ENCODE measurements around the gene ERCC3. TPM values are rescaled to one million over a fixed set of nuclear protein-coding genes. Genes with fewer than 3 reads are reported as not detected.

The ERCC3 gene
- total RNA-seq, 1 experiment from 2014 or later: 48.1 TPM

- TF ChIP-seq ATF6 (CRISPR knock-in tag; IDR thresholded peaks at IDR 0.05) (no peak), SOX15 (CRISPR knock-in tag; IDR thresholded peaks at IDR 0.05) (no peak)
- TF ChIP-seq, protein P1, sequence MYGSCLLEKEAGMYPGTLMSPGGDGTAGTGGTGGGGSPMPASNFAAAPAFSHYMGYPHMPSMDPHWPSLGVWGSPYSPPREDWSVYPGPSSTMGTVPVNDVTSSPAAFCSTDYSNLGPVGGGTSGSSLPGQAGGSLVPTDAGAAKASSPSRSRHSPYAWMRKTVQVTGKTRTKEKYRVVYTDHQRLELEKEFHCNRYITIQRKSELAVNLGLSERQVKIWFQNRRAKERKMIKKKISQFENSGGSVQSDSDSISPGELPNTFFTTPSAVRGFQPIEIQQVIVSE (CRISPR knock-in tag; IDR thresholded peaks at IDR 0.05; ENCODE audit: borderline replicate concordance): no peak
These were observed 15.0 kb downstream of the ERCC3 start (continued) for GRCh38 chr2:127278959-127279358.

DNA sequence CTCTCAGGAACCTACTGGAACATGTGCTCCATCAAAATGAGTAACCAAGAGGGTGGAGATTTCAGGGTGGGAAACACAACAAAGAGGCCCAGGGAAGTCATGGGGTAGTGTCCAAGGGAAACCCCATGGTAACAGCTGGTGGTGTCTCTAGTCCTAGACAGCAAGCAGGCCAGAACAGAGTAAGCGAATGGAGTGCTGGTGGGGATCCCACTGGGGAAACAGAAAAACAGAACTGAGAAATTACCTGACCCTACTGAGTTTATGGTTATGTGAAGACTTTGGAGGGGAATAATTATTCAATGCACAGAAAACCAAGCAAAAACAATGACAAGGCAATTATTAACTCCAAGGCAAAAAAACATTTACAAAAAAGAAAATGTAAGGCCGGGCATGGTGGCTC is 16.9 kb downstream of the ERCC3 start:
- no peaks in the 10 kb centered on the region for H3K4me1 Mint-ChIP-seq
- ChIA-PET POLR2A (no interaction called here), CTCF (interaction anchor here (2.8 kb wide), 1 partner anchor 80 kb away, joined by 15 read pairs; no protein-coding TSS in a partner anchor)
- H3K27me3 Mint-ChIP-seq (ENCODE audit: low read depth): no peaks in the 10 kb centered on the region
- peaks cover 75% of the 10 kb centered on the region for H3K36me3 Mint-ChIP-seq
- ATAC-seq (no peak), DNase-seq (ENCODE audit: low spot score) (no peak)
- H3K9me3 Mint-ChIP-seq: no peaks in the 10 kb centered on the region
- no peak overlapping the region for H3K4me3 Mint-ChIP-seq
- no peak overlapping the region for H3K27ac Mint-ChIP-seq
- TF ChIP-seq, protein P2, sequence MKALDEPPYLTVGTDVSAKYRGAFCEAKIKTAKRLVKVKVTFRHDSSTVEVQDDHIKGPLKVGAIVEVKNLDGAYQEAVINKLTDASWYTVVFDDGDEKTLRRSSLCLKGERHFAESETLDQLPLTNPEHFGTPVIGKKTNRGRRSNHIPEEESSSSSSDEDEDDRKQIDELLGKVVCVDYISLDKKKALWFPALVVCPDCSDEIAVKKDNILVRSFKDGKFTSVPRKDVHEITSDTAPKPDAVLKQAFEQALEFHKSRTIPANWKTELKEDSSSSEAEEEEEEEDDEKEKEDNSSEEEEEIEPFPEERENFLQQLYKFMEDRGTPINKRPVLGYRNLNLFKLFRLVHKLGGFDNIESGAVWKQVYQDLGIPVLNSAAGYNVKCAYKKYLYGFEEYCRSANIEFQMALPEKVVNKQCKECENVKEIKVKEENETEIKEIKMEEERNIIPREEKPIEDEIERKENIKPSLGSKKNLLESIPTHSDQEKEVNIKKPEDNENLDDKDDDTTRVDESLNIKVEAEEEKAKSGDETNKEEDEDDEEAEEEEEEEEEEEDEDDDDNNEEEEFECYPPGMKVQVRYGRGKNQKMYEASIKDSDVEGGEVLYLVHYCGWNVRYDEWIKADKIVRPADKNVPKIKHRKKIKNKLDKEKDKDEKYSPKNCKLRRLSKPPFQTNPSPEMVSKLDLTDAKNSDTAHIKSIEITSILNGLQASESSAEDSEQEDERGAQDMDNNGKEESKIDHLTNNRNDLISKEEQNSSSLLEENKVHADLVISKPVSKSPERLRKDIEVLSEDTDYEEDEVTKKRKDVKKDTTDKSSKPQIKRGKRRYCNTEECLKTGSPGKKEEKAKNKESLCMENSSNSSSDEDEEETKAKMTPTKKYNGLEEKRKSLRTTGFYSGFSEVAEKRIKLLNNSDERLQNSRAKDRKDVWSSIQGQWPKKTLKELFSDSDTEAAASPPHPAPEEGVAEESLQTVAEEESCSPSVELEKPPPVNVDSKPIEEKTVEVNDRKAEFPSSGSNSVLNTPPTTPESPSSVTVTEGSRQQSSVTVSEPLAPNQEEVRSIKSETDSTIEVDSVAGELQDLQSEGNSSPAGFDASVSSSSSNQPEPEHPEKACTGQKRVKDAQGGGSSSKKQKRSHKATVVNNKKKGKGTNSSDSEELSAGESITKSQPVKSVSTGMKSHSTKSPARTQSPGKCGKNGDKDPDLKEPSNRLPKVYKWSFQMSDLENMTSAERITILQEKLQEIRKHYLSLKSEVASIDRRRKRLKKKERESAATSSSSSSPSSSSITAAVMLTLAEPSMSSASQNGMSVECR (CRISPR knock-in tag; IDR thresholded peaks at IDR 0.05; ENCODE audit: borderline replicate concordance): no peak
- TF ChIP-seq NR2C2 (CRISPR knock-in tag; IDR thresholded peaks at IDR 0.05): no peak
- no peak for TF ChIP-seq NR1H2 (CRISPR knock-in tag; IDR thresholded peaks at IDR 0.05)
- TF ChIP-seq SMAD4 (CRISPR knock-in tag; IDR thresholded peaks at IDR 0.05): no peak
- TF ChIP-seq ESRRA (CRISPR knock-in tag; IDR thresholded peaks at IDR 0.05; ENCODE audit: borderline replicate concordance): no peak
- no peak for TF ChIP-seq ZBTB43 (CRISPR knock-in tag; IDR thresholded peaks at IDR 0.05)
- TF ChIP-seq ETV6 (CRISPR knock-in tag; IDR thresholded peaks at IDR 0.05): no peak
- TF ChIP-seq, protein P3, sequence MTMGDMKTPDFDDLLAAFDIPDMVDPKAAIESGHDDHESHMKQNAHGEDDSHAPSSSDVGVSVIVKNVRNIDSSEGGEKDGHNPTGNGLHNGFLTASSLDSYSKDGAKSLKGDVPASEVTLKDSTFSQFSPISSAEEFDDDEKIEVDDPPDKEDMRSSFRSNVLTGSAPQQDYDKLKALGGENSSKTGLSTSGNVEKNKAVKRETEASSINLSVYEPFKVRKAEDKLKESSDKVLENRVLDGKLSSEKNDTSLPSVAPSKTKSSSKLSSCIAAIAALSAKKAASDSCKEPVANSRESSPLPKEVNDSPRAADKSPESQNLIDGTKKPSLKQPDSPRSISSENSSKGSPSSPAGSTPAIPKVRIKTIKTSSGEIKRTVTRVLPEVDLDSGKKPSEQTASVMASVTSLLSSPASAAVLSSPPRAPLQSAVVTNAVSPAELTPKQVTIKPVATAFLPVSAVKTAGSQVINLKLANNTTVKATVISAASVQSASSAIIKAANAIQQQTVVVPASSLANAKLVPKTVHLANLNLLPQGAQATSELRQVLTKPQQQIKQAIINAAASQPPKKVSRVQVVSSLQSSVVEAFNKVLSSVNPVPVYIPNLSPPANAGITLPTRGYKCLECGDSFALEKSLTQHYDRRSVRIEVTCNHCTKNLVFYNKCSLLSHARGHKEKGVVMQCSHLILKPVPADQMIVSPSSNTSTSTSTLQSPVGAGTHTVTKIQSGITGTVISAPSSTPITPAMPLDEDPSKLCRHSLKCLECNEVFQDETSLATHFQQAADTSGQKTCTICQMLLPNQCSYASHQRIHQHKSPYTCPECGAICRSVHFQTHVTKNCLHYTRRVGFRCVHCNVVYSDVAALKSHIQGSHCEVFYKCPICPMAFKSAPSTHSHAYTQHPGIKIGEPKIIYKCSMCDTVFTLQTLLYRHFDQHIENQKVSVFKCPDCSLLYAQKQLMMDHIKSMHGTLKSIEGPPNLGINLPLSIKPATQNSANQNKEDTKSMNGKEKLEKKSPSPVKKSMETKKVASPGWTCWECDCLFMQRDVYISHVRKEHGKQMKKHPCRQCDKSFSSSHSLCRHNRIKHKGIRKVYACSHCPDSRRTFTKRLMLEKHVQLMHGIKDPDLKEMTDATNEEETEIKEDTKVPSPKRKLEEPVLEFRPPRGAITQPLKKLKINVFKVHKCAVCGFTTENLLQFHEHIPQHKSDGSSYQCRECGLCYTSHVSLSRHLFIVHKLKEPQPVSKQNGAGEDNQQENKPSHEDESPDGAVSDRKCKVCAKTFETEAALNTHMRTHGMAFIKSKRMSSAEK (CRISPR knock-in tag; IDR thresholded peaks at IDR 0.05; ENCODE audit: borderline replicate concordance): no peak
- TF ChIP-seq FOXK1 (CRISPR knock-in tag; IDR thresholded peaks at IDR 0.05): no peak
- no peak for TF ChIP-seq ATF3 (CRISPR knock-in tag; conservative IDR thresholded peaks at IDR 0.05)
- TF ChIP-seq IRF2 (CRISPR knock-in tag; IDR thresholded peaks at IDR 0.05; ENCODE audit: borderline replicate concordance, low read depth): no peak
- TF ChIP-seq, protein P4, sequence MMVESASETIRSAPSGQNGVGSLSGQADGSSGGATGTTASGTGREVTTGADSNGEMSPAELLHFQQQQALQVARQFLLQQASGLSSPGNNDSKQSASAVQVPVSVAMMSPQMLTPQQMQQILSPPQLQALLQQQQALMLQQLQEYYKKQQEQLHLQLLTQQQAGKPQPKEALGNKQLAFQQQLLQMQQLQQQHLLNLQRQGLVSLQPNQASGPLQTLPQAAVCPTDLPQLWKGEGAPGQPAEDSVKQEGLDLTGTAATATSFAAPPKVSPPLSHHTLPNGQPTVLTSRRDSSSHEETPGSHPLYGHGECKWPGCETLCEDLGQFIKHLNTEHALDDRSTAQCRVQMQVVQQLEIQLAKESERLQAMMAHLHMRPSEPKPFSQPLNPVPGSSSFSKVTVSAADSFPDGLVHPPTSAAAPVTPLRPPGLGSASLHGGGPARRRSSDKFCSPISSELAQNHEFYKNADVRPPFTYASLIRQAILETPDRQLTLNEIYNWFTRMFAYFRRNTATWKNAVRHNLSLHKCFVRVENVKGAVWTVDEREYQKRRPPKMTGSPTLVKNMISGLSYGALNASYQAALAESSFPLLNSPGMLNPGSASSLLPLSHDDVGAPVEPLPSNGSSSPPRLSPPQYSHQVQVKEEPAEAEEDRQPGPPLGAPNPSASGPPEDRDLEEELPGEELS (CRISPR knock-in tag; IDR thresholded peaks at IDR 0.05): no peak
- TF ChIP-seq CREB1 (CRISPR knock-in tag; IDR thresholded peaks at IDR 0.05): no peak
- TF ChIP-seq AFF4 (CRISPR knock-in tag; IDR thresholded peaks at IDR 0.05; ENCODE audit: borderline replicate concordance): no peak
